OCI-LY7 (cell line): Measurements from ENCODE around the gene PSD4. TPM values are rescaled to one million over a fixed set of nuclear protein-coding genes. Genes with fewer than 3 reads are reported as not detected.

Source experiments
- BruUV-seq: library from RNA; stranded (reverse); fragments of 400-500 nt; replicated peaks from 2 replicates; lab custom pipeline; 2021; lab: Mats Ljungman, UMichigan
- CTCF ChIA-PET: fragments of 300-600 bp; sonication (Branson Sonifier 250); formaldehyde crosslinking; loops from one replicate; lab custom pipeline; 2022; ENCODE audit warnings: antibody characterized with exemption; ENCODE audit not compliant: unreplicated experiment; lab: Charles Lee
- POLR2A ChIA-PET: fragments of 300-600 bp; sonication (Branson Sonifier 250); formaldehyde crosslinking; loops from one replicate; lab custom pipeline; 2022; ENCODE audit warnings: antibody characterized with exemption; lab: Charles Lee
- DNase-seq: peaks from one replicate; pipeline ENCODE4 v3.0.0-alpha.2; 2015; ENCODE audit warnings: low spot score
- H2AFZ ChIP-seq: fragments of 200-600 bp; sonication (generic), shearing (Covaris generic); 2 replicates; pipeline ENCODE4 v1.6.1; 2014; ENCODE audit warnings: mild to moderate bottlenecking, antibody characterized with exemption, low read length, moderate library complexity
- H3K27ac ChIP-seq: fragments of 200-600 bp; sonication (generic); 2 replicates; pipeline ENCODE4 v1.5.1; 2014; ENCODE audit warnings: mixed run types, low read depth, mild to moderate bottlenecking, moderate library complexity, low read length, inconsistent platforms; ENCODE audit not compliant: poor library complexity, severe bottlenecking
- H3K36me3 ChIP-seq: fragments of 200-600 bp; sonication (generic); 2 replicates; pipeline ENCODE4 v1.6.1; 2014; ENCODE audit warnings: mild to moderate bottlenecking, antibody characterized with exemption, low read length, moderate library complexity, mixed read lengths; ENCODE audit not compliant: insufficient read depth
- H3K4me1 ChIP-seq: fragments of 200-600 bp; sonication (generic); 2 replicates; pipeline ENCODE4 v1.5.1; 2014; ENCODE audit warnings: mild to moderate bottlenecking, low read length; ENCODE audit not compliant: insufficient read depth, poor library complexity, severe bottlenecking
- H3K4me2 ChIP-seq: fragments of 200-600 bp; sonication (generic); 2 replicates; pipeline ENCODE4 v1.6.1; 2014; ENCODE audit warnings: mild to moderate bottlenecking, low read length
- H3K4me3 ChIP-seq: fragments of 200-600 bp; sonication (generic); 2 replicates; pipeline ENCODE4 v1.5.1; 2014; ENCODE audit warnings: mild to moderate bottlenecking, low read depth, low read length; ENCODE audit not compliant: poor library complexity, severe bottlenecking
- H3K79me2 ChIP-seq: fragments of 200-600 bp; sonication (generic); 2 replicates; pipeline ENCODE4 v1.6.1; 2016; ENCODE audit warnings: low read depth, mild to moderate bottlenecking, low read length, moderate library complexity, mixed read lengths; ENCODE audit not compliant: insufficient read depth
- H3K9me2 ChIP-seq: fragments of 200-600 bp; sonication (generic); 2 replicates; pipeline ENCODE4 v1.6.1; 2016; ENCODE audit warnings: mild to moderate bottlenecking, low read length, mixed read lengths; ENCODE audit not compliant: insufficient read depth
- H3K9me3 ChIP-seq: fragments of 200-600 bp; sonication (generic); 2 replicates; pipeline ENCODE4 v1.6.1; 2014; ENCODE audit warnings: mild to moderate bottlenecking, mixed run types, low read length, mixed read lengths
- H4K20me1 ChIP-seq: fragments of 200-600 bp; sonication (generic); 2 replicates; pipeline ENCODE4 v1.6.1; 2014; ENCODE audit warnings: mild to moderate bottlenecking, antibody characterized with exemption, low read length, moderate library complexity, mixed read lengths; ENCODE audit not compliant: insufficient read depth
- EZH2phosphoT487 ChIP-seq: fragments of 200-600 bp; sonication (generic); IDR thresholded peaks from 2 replicates; pipeline ENCODE4 v1.6.1; 2018; ENCODE audit warnings: low read depth, borderline replicate concordance, mild to moderate bottlenecking, mixed run types, antibody characterized with exemption, low read length, moderate library complexity, mixed read lengths
- intact Hi-C: fragments of 100-400 bp; cut with micrococcal nuclease; formaldehyde crosslinking; loops from one replicate; pipeline ENCODE4 v1.10.0; 2022; ENCODE audit not compliant: unreplicated experiment
- total RNA-seq, 2 experiments: library from RNA; depleted of rRNA in 1 of 2; stranded (reverse); fragments of >200 nt in 1 of 2; shearing (Covaris generic) in 1 of 2; gene quantifications; 2 replicates each; pipeline ENCODE4 v1.2.3, GENCODE V29; 2014 to 2022
- TF ChIP-seq, protein P1 (sequence below): fragments of 200-600 bp; sonication (generic); conservative IDR thresholded peaks from 2 replicates; pipeline ENCODE4 v1.5.1; 2014; ENCODE audit warnings: mild to moderate bottlenecking, antibody characterized with exemption, low read length, moderate library complexity, mixed read lengths

The PSD4 gene
- total RNA-seq, 2 experiments from 2014 or later = 99.6 to 100 TPM

DNA sequence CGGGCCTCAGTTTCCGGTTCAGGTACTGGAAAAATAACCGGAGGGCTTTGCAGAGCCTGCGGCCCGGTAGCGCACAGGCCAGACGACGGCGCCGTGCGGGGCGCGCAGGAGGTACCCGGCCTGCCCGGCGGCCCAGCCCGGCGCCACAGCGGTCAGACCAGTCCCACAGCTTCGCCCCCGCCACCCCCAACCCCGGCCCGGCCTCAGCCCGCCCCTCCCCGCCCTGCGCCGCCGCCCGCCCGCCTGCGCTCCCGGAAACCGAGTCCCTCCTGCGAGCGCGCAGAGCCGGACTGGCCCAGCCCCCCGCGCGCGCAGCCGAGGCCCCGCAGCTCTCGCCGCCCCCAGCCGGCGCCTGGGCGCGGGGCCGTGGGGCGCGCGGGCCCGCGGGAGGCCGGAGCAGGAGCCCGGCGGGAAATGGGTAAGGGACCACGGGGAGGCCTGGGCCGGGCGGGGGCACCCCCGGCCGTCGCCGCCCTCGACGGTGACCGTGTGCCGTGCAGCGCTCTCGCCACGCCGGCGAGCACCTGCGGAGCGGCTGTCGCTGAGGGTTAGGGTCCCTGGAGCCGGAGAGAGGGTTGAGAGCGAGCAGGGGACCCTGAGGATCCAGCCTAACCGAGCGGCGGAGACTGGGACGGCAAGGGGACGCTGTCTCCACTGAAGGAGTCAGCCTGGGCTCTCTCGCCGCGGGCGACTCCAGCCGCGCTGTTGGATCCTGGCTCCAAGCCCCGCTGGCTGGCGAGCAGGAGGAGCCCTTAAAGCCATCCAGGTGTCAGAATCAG, 16.5 kb upstream of the PSD4 start:
- intact Hi-C loops = no loop called here
- BruUV-seq = no TSS peak
- POLR2A ChIA-PET = no interaction called here

DNA sequence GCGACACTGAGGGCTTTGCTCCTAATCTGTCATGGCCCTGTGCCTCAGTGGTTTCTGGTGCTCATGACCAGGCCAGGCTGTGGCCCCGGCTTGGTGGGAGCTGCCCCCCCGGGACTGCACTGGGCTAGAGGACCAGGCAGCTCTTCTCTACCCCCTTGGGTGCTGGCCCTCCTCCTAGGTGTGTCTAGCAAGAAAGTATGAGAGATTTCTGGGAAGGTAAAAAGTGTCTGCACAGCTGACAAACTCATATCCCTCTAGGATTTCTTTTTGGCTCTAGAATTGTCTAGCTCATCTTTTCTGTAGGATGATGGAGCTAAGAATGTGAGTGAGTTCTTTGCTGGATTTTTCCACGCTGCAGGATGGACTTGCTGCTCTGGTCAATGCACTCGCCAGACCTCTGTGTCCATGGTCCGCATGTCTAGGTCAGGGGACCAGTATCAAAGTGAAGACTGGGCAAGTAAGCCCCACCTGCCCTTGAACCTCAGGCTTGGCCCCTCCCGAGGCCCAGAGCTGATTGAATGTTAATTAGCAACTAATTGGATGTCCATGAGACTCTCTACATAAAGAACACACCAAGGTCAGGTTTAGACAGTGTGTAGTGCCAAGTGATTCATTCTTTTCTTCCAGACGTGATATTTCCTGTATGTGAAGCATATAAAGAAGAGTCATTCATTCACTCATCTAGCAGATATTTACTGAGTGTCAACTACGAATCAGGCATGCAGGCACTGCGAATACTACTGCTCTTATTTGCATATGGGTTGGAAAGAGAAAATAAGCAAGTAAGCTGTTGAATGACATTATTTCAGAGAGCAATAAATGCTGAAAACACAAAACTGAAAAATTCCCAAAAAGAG, 15.6 kb upstream of the PSD4 start:
- H4K20me1 ChIP-seq = no peaks in the 10 kb centered on the region
- POLR2A ChIA-PET = no interaction called here
- H2AFZ ChIP-seq = no peak overlapping the region
- no peaks in the 10 kb centered on the region for H3K79me2 ChIP-seq
- H3K36me3 ChIP-seq = no peaks in the 10 kb centered on the region
- TF ChIP-seq, protein P1, sequence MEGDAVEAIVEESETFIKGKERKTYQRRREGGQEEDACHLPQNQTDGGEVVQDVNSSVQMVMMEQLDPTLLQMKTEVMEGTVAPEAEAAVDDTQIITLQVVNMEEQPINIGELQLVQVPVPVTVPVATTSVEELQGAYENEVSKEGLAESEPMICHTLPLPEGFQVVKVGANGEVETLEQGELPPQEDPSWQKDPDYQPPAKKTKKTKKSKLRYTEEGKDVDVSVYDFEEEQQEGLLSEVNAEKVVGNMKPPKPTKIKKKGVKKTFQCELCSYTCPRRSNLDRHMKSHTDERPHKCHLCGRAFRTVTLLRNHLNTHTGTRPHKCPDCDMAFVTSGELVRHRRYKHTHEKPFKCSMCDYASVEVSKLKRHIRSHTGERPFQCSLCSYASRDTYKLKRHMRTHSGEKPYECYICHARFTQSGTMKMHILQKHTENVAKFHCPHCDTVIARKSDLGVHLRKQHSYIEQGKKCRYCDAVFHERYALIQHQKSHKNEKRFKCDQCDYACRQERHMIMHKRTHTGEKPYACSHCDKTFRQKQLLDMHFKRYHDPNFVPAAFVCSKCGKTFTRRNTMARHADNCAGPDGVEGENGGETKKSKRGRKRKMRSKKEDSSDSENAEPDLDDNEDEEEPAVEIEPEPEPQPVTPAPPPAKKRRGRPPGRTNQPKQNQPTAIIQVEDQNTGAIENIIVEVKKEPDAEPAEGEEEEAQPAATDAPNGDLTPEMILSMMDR = no peak
- no peak for TF ChIP-seq EZH2phosphoT487
- no peak overlapping the region for H3K27ac ChIP-seq
- no TSS peak for BruUV-seq
- no peaks in the 10 kb centered on the region for H3K9me3 ChIP-seq
- H3K4me3 ChIP-seq = no peak overlapping the region
- CTCF ChIA-PET = no interaction called here
- H3K4me1 ChIP-seq = no peaks in the 10 kb centered on the region
- H3K9me2 ChIP-seq = no peaks in the 10 kb centered on the region
- no peak for DNase-seq
- intact Hi-C loops = no loop called here
- no peak overlapping the region; the same call in 1 of the 2 replicates for H3K4me2 ChIP-seq

More for the DNA sequence above, 16.5 kb upstream of the PSD4 start:
- H4K20me1 ChIP-seq = no peaks in the 10 kb centered on the region
- no peaks in the 10 kb centered on the region for H3K36me3 ChIP-seq
- H2AFZ ChIP-seq = no peak overlapping the region
- H3K4me2 ChIP-seq = no peak overlapping the region; the same call in 1 of the 2 replicates
- H3K4me3 ChIP-seq = no peak overlapping the region
- no peaks in the 10 kb centered on the region for H3K9me3 ChIP-seq
- CTCF ChIA-PET = no interaction called here
- no peaks in the 10 kb centered on the region for H3K79me2 ChIP-seq
- DNase-seq = no peak
- no peak overlapping the region for H3K27ac ChIP-seq
- no peak for TF ChIP-seq EZH2phosphoT487
- TF ChIP-seq, protein P1 = no peak
- no peaks in the 10 kb centered on the region for H3K4me1 ChIP-seq
- no peaks in the 10 kb centered on the region for H3K9me2 ChIP-seq
